GM19438 (cell line): Measurements from ENCODE around the gene AGAP1.

Experiments used
- ATAC-seq: cut with Tn5 transposase; IDR thresholded peaks from one replicate; pipeline ENCODE4 v1.9.1; 2021; ENCODE audit warnings: low read depth; ENCODE audit not compliant: unreplicated experiment

The AGAP1 gene

GRCh38 chr2:236156095-236156859 is 662.4 kb downstream of the AGAP1 start:
- no peak for ATAC-seq

GRCh38 chr2:236156860-236157194 is 663.0 kb downstream of the AGAP1 start:
- no peak for ATAC-seq

- ATAC-seq: no peak
These were observed 663.5 kb downstream of the AGAP1 start for GRCh38 chr2:236157366-236157765.

GRCh38 chr2:236157815-236158498 is 664.1 kb downstream of the AGAP1 start:
- ATAC-seq: no peak

- ATAC-seq: no peak
These were observed 665.3 kb downstream of the AGAP1 start for GRCh38 chr2:236158969-236159777.

GRCh38 chr2:236159778-236160170 is 665.9 kb downstream of the AGAP1 start:
- no peak for ATAC-seq

- ATAC-seq: no peak
These were observed 666.7 kb downstream of the AGAP1 start for GRCh38 chr2:236160366-236161081.

- ATAC-seq: no peak
These were observed 667.2 kb downstream of the AGAP1 start for GRCh38 chr2:236161082-236161462.

GRCh38 chr2:236161531-236161930 is 667.7 kb downstream of the AGAP1 start:
- no peak for ATAC-seq

- ATAC-seq: no peak
These were observed 668.4 kb downstream of the AGAP1 start for GRCh38 chr2:236162031-236162845.

GRCh38 chr2:236162882-236163470 is 669.1 kb downstream of the AGAP1 start:
- ATAC-seq: no peak

- ATAC-seq: no peak
These were observed 669.8 kb downstream of the AGAP1 start for GRCh38 chr2:236163471-236164200.

GRCh38 chr2:236164201-236164924 is 670.5 kb downstream of the AGAP1 start:
- no peak for ATAC-seq

- no peak for ATAC-seq
These were observed 671.3 kb downstream of the AGAP1 start for GRCh38 chr2:236164925-236165841.

- no peak for ATAC-seq
These were observed 672.3 kb downstream of the AGAP1 start for GRCh38 chr2:236165842-236166795.

- no peak for ATAC-seq
These were observed 673.0 kb downstream of the AGAP1 start for GRCh38 chr2:236166796-236167296.
